GM21825 (cell line): Measurements from ENCODE around the gene QRFP.

Source experiments
- ATAC-seq: cut with Tn5 transposase; IDR thresholded peaks from one replicate; pipeline ENCODE4 v1.9.1; 2021; ENCODE audit warnings: mild to moderate bottlenecking, moderate library complexity; ENCODE audit not compliant: unreplicated experiment

QRFP gene

GRCh38 chr9:130872912-130873503 lies 23.6 kb downstream of the QRFP start:
- ATAC-seq = no peak

GRCh38 chr9:130872508-130872907 lies 24.1 kb downstream of the QRFP start:
- no peak for ATAC-seq

GRCh38 chr9:130872093-130872492 lies 24.5 kb downstream of the QRFP start:
- ATAC-seq = no peak

- no peak for ATAC-seq
These were observed 25.1 kb downstream of the QRFP start for GRCh38 chr9:130871395-130872062.

- ATAC-seq = no peak
These were observed 25.9 kb downstream of the QRFP start for GRCh38 chr9:130870491-130871381.

- ATAC-seq = no peak
These were observed 27.4 kb downstream of the QRFP start for GRCh38 chr9:130869250-130869649.

- ATAC-seq = no peak
These were observed 28.4 kb downstream of the QRFP start for GRCh38 chr9:130868230-130868629.

GRCh38 chr9:130867556-130867955 lies 29.1 kb downstream of the QRFP start:
- ATAC-seq = no peak

GRCh38 chr9:130866474-130866965 lies 30.1 kb downstream of the QRFP start:
- ATAC-seq = no peak

- no peak for ATAC-seq
These were observed 30.7 kb downstream of the QRFP start for GRCh38 chr9:130865921-130866320.

- ATAC-seq = no peak
These were observed 32.1 kb downstream of the QRFP start for GRCh38 chr9:130864541-130864940.

- no peak for ATAC-seq
These were observed 33.9 kb downstream of the QRFP start for GRCh38 chr9:130862747-130863146.

GRCh38 chr9:130862217-130862616 lies 34.4 kb downstream of the QRFP start:
- no peak for ATAC-seq

- no peak for ATAC-seq
These were observed 35.0 kb downstream of the QRFP start for GRCh38 chr9:130861372-130862180.

GRCh38 chr9:130860458-130861316 lies 35.9 kb downstream of the QRFP start:
- ATAC-seq = no peak

GRCh38 chr9:130858739-130859705 lies 37.6 kb downstream of the QRFP start:
- ATAC-seq = no peak

GRCh38 chr9:130857864-130858738 lies 38.5 kb downstream of the QRFP start:
- no peak for ATAC-seq

GRCh38 chr9:130856474-130856873 lies 40.1 kb downstream of the QRFP start:
- no peak for ATAC-seq
